HG03378 (cell line): ENCODE measurements around the gene SNTG2.
A peak's percentile ranks its signal among the peaks of the same experiment; 100 is the strongest.

Experiments
- ATAC-seq: cut with Tn5 transposase; IDR thresholded peaks from one replicate; pipeline ENCODE4 v1.9.1; 2021; ENCODE audit warnings: mild to moderate bottlenecking, moderate library complexity; ENCODE audit not compliant: unreplicated experiment

SNTG2 gene

GRCh38 chr2:987789-988188, 37.1 kb downstream of the SNTG2 start:
- ATAC-seq = no peak

- no peak for ATAC-seq
Measured at GRCh38 chr2:989781-990467, 39.3 kb downstream of the SNTG2 start.

GRCh38 chr2:990970-991369, 40.3 kb downstream of the SNTG2 start:
- ATAC-seq = no peak

- no peak for ATAC-seq
Measured at GRCh38 chr2:1002350-1002749, 51.7 kb downstream of the SNTG2 start.

GRCh38 chr2:1004398-1004797, 53.7 kb downstream of the SNTG2 start:
- no peak for ATAC-seq

- ATAC-seq = no peak
Measured at GRCh38 chr2:1010415-1010930, 59.8 kb downstream of the SNTG2 start.

- ATAC-seq = no peak
Measured at GRCh38 chr2:1011006-1011405, 60.4 kb downstream of the SNTG2 start.

GRCh38 chr2:1011985-1012384, 61.3 kb downstream of the SNTG2 start:
- ATAC-seq = no peak

- no peak for ATAC-seq
Measured at GRCh38 chr2:1014802-1015201, 64.2 kb downstream of the SNTG2 start.

- ATAC-seq = no peak
Measured at GRCh38 chr2:1016500-1016899, 65.9 kb downstream of the SNTG2 start.

GRCh38 chr2:1017827-1018226, 67.2 kb downstream of the SNTG2 start:
- no peak for ATAC-seq

- ATAC-seq = no peak
Measured at GRCh38 chr2:1020206-1020605, 69.6 kb downstream of the SNTG2 start.

- ATAC-seq = no peak
Measured at GRCh38 chr2:1022178-1022577, 71.5 kb downstream of the SNTG2 start.

- ATAC-seq = no peak
Measured at GRCh38 chr2:1024981-1025380, 74.3 kb downstream of the SNTG2 start.

- no peak for ATAC-seq
Measured at GRCh38 chr2:1026141-1026540, 75.5 kb downstream of the SNTG2 start.

- ATAC-seq = no peak
Measured at GRCh38 chr2:1028831-1029230, 78.2 kb downstream of the SNTG2 start.

GRCh38 chr2:1032030-1032429, 81.4 kb downstream of the SNTG2 start:
- ATAC-seq = no peak

- no peak for ATAC-seq
Measured at GRCh38 chr2:1033069-1033468, 82.4 kb downstream of the SNTG2 start.

- no peak for ATAC-seq
Measured at GRCh38 chr2:1037066-1037465, 86.4 kb downstream of the SNTG2 start.

GRCh38 chr2:1039549-1039948, 88.9 kb downstream of the SNTG2 start:
- no peak for ATAC-seq

- ATAC-seq = no peak
Measured at GRCh38 chr2:1041012-1041805, 90.6 kb downstream of the SNTG2 start.

GRCh38 chr2:1045109-1045508, 94.5 kb downstream of the SNTG2 start:
- ATAC-seq = peak; percentile 92
